Nephron progenitor cell (in vitro differentiated cells): ENCODE results near the gene RAB4A.

Experiments used
- DNase-seq: peaks from one replicate; pipeline ENCODE4 v3.0.0; 2021
- H3K27ac Mint-ChIP-seq: 2 replicates; pipeline ENCODE4 v1.8.0; 2021; ENCODE audit warnings: mild to moderate bottlenecking, moderate library complexity, mixed read lengths
- H3K27me3 Mint-ChIP-seq: 2 replicates; pipeline ENCODE4 v1.8.0; 2021; ENCODE audit warnings: mild to moderate bottlenecking, low read depth, mixed read lengths; ENCODE audit not compliant: poor library complexity
- H3K36me3 Mint-ChIP-seq: 2 replicates; pipeline ENCODE4 v1.8.0; 2021; ENCODE audit warnings: low read depth, mixed read lengths
- H3K4me1 Mint-ChIP-seq: 2 replicates; pipeline ENCODE4 v1.8.0; 2021; ENCODE audit warnings: mixed read lengths
- H3K4me3 Mint-ChIP-seq: 2 replicates; pipeline ENCODE4 v1.8.0; 2021; ENCODE audit warnings: mild to moderate bottlenecking, moderate library complexity, mixed read lengths
- H3K9me3 Mint-ChIP-seq: 2 replicates; pipeline ENCODE4 v1.8.0; 2021; ENCODE audit warnings: mild to moderate bottlenecking, moderate library complexity, mixed read lengths
- TF ChIP-seq, protein P1 (sequence below): fragments of 200-600 bp; sonication (generic); IDR thresholded peaks from 2 replicates; pipeline ENCODE4 v1.5.0; 2021; ENCODE audit warnings: antibody characterized with exemption

RAB4A gene, protein sequence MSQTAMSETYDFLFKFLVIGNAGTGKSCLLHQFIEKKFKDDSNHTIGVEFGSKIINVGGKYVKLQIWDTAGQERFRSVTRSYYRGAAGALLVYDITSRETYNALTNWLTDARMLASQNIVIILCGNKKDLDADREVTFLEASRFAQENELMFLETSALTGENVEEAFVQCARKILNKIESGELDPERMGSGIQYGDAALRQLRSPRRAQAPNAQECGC

DNA sequence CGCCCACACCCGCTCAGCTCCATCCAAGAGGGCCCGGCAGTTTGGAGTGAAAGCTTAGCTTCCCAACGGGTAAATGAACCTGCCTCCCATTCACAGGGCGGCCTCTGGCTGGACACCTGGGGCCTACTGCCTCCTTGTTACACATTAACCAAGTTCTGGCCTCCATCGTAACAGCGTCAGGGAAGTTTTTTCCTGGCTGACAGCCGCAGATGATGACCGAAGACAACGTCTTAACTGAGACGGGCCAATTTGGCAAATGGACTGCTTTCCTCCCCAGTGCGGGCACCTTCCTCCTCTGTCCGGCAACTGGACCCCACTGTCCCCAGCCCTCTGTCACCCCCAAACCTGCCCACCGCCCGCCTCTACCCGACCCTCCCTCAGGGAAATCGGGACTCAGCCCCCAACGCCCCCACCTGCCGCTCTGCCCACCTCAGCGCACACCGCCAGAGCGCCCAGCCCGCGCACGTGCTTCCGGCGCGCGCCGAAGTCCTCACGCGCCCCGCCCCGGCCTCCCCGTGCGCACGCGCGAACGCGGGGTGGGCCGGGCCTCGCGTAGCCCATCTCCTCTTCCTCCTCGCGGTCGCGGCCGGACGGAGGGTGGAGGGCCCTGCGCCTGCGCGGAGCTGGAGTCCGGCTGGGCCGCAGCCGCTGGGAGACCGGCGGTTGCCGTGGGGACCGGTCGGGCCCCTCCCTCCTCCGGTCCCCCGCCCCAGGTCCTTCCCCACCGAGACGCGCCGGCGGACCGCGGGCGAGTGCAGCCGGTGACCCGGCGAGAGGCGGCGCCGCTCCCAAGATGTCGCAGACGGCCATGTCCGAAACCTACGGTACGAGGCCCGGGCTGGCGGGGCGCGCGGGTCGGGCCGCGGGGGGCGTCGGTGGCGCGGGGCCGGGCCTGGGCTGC is at the start of gene RAB4A:
Gene RAB4A (plus strand): TSS at position 565 of the 901 bp plus-strand sequence. CDS start 229 bp downstream, at position 794.
- peaks cover 23% of the 10 kb centered on the region for H3K36me3 Mint-ChIP-seq
- peaks cover 26% of the 10 kb centered on the region for H3K4me1 Mint-ChIP-seq
- H3K27ac Mint-ChIP-seq, result peak within 1 kb of the TSS; percentile 78
- TF ChIP-seq, protein P1, sequence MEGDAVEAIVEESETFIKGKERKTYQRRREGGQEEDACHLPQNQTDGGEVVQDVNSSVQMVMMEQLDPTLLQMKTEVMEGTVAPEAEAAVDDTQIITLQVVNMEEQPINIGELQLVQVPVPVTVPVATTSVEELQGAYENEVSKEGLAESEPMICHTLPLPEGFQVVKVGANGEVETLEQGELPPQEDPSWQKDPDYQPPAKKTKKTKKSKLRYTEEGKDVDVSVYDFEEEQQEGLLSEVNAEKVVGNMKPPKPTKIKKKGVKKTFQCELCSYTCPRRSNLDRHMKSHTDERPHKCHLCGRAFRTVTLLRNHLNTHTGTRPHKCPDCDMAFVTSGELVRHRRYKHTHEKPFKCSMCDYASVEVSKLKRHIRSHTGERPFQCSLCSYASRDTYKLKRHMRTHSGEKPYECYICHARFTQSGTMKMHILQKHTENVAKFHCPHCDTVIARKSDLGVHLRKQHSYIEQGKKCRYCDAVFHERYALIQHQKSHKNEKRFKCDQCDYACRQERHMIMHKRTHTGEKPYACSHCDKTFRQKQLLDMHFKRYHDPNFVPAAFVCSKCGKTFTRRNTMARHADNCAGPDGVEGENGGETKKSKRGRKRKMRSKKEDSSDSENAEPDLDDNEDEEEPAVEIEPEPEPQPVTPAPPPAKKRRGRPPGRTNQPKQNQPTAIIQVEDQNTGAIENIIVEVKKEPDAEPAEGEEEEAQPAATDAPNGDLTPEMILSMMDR, result no peak
- DNase-seq, result peak; percentile 87
- peak within 1 kb of the TSS; percentile 97 for H3K4me3 Mint-ChIP-seq
- peaks cover 37% of the 10 kb centered on the region for H3K9me3 Mint-ChIP-seq
- H3K27me3 Mint-ChIP-seq, result peaks cover 14% of the 10 kb centered on the region

DNA sequence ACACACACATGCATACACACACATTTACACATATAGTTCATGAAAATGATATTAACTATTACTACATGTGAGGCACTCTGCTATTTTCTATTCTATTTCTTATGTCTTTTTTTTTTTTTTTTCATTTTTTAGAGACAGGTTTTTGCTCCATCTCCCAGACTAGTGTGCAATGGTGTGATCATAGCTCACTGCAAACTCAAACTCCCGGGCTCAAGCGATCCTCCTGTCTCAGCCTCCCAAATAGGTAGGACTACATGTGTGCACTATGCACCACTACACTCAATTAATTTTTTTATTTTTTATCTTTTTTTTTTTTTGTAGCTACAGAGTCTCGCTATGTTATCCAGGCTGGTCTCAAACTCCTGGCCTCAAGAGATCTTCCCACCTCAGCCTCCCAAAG is 48.8 kb upstream of the RAB4A start:
- H3K27ac Mint-ChIP-seq, result no peak overlapping the region
- peaks cover 24% of the 10 kb centered on the region for H3K4me1 Mint-ChIP-seq
- DNase-seq, result no peak
- no peaks in the 10 kb centered on the region for H3K9me3 Mint-ChIP-seq
- H3K27me3 Mint-ChIP-seq, result no peaks in the 10 kb centered on the region
- H3K4me3 Mint-ChIP-seq, result no peak overlapping the region
- H3K36me3 Mint-ChIP-seq, result no peaks in the 10 kb centered on the region
- TF ChIP-seq, protein P1, result no peak

GRCh38 chr1:229223498-229223897 is 47.4 kb upstream of the RAB4A start:
- no peaks in the 10 kb centered on the region for H3K27me3 Mint-ChIP-seq
- no peak overlapping the region for H3K4me3 Mint-ChIP-seq
- no peak for DNase-seq
- no peak overlapping the region for H3K27ac Mint-ChIP-seq
- no peaks in the 10 kb centered on the region for H3K9me3 Mint-ChIP-seq
- H3K36me3 Mint-ChIP-seq, result no peaks in the 10 kb centered on the region
- TF ChIP-seq, protein P1, result no peak
- H3K4me1 Mint-ChIP-seq, result peaks cover 34% of the 10 kb centered on the region

- no peaks in the 10 kb centered on the region for H3K36me3 Mint-ChIP-seq
- TF ChIP-seq, protein P1, result no peak
- H3K9me3 Mint-ChIP-seq, result no peaks in the 10 kb centered on the region
- H3K27ac Mint-ChIP-seq, result peak overlapping the region; percentile 39
- H3K4me1 Mint-ChIP-seq, result peaks cover 36% of the 10 kb centered on the region
- no peak overlapping the region for H3K4me3 Mint-ChIP-seq
- no peak for DNase-seq
- no peaks in the 10 kb centered on the region for H3K27me3 Mint-ChIP-seq
These were observed 46.6 kb upstream of the RAB4A start for GRCh38 chr1:229224308-229224707.

- Mint-ChIP-seq H3K9me3 (no peaks in the 10 kb centered on the region), H3K4me1 (peaks cover 47% of the 10 kb centered on the region), H3K4me3 (no peak overlapping the region), H3K27me3 (no peaks in the 10 kb centered on the region), H3K36me3 (no peaks in the 10 kb centered on the region), H3K27ac (no peak overlapping the region)
- TF ChIP-seq, protein P1, result no peak
- no peak for DNase-seq
These were observed 45.6 kb upstream of the RAB4A start for GRCh38 chr1:229225331-229225782.
